GM18519 (cell line): ENCODE results near the gene ATP2A3.
"Not testable (repeated sequence)": the region's sequence is repeated elsewhere in the genome, so short reads cannot be mapped to it uniquely, and the experiment has no call there.

Source experiments
- ATAC-seq: cut with Tn5 transposase; IDR thresholded peaks from one replicate; pipeline ENCODE4 v1.9.1; 2021; ENCODE audit warnings: mild to moderate bottlenecking, moderate library complexity; ENCODE audit not compliant: unreplicated experiment, low FRiP score

Gene ATP2A3

GRCh38 chr17:3956983-3957382, 7.3 kb downstream of the ATP2A3 start:
- ATAC-seq, result no peak

GRCh38 chr17:3956327-3956957, 7.8 kb downstream of the ATP2A3 start:
- ATAC-seq, result no peak

GRCh38 chr17:3955673-3955988, 8.6 kb downstream of the ATP2A3 start:
- no peak for ATAC-seq

GRCh38 chr17:3954976-3955672, 9.1 kb downstream of the ATP2A3 start:
- no peak for ATAC-seq

GRCh38 chr17:3954086-3954485, 10.2 kb downstream of the ATP2A3 start:
- no peak for ATAC-seq

- ATAC-seq, result no peak
Measured at GRCh38 chr17:3953542-3953941, 10.7 kb downstream of the ATP2A3 start.

- ATAC-seq, result no peak
Measured at GRCh38 chr17:3952186-3952585, 12.1 kb downstream of the ATP2A3 start.

GRCh38 chr17:3951420-3951819, 12.8 kb downstream of the ATP2A3 start:
- no peak for ATAC-seq

- ATAC-seq, result no peak
Measured at GRCh38 chr17:3951003-3951402, 13.2 kb downstream of the ATP2A3 start.

GRCh38 chr17:3950584-3950983, 13.7 kb downstream of the ATP2A3 start:
- ATAC-seq, result no peak

GRCh38 chr17:3949418-3949817, 14.8 kb downstream of the ATP2A3 start:
- ATAC-seq, result no peak

- not testable (repeated sequence) for ATAC-seq
Measured at GRCh38 chr17:3948551-3948950, 15.7 kb downstream of the ATP2A3 start.

- ATAC-seq, result no peak
Measured at GRCh38 chr17:3947318-3947810, 16.9 kb downstream of the ATP2A3 start.

- no peak for ATAC-seq
Measured at GRCh38 chr17:3946711-3947235, 17.5 kb downstream of the ATP2A3 start.

- no peak for ATAC-seq
Measured at GRCh38 chr17:3944485-3945388, 19.5 kb downstream of the ATP2A3 start.

GRCh38 chr17:3943240-3943891, 20.9 kb downstream of the ATP2A3 start:
- ATAC-seq, result no peak

- ATAC-seq, result no peak
Measured at GRCh38 chr17:3940965-3941698, 23.1 kb downstream of the ATP2A3 start.

GRCh38 chr17:3937359-3937758, 26.9 kb downstream of the ATP2A3 start:
- ATAC-seq, result no peak

- ATAC-seq, result no peak
Measured at GRCh38 chr17:3935825-3936355, 28.3 kb downstream of the ATP2A3 start.

GRCh38 chr17:3935140-3935542, 29.1 kb downstream of the ATP2A3 start:
- ATAC-seq, result no peak
